Fibroblast of pulmonary artery (primary cell): ENCODE measurements around the gene COX7C.

ENCODE experiments used
- DNase-seq: peaks from one replicate; pipeline ENCODE4 v3.0.0-alpha.2; 2010; ENCODE audit warnings: low read depth
- H3K4me3 ChIP-seq: replicated peaks from 2 replicates; pipeline ENCODE4 v1.5.1; 2011; ENCODE audit warnings: low read depth, mild to moderate bottlenecking, control low read depth, low read length, moderate library complexity
- TF ChIP-seq, protein P1 (sequence below): IDR thresholded peaks from 2 replicates; pipeline ENCODE4 v1.5.1; 2011; ENCODE audit warnings: mild to moderate bottlenecking, control low read depth, low read length, inconsistent platforms; ENCODE audit errors: missing control alignments

Gene COX7C

GRCh38 chr5:86605881-86606280 lies 11.9 kb upstream of the COX7C start:
- TF ChIP-seq, protein P1, sequence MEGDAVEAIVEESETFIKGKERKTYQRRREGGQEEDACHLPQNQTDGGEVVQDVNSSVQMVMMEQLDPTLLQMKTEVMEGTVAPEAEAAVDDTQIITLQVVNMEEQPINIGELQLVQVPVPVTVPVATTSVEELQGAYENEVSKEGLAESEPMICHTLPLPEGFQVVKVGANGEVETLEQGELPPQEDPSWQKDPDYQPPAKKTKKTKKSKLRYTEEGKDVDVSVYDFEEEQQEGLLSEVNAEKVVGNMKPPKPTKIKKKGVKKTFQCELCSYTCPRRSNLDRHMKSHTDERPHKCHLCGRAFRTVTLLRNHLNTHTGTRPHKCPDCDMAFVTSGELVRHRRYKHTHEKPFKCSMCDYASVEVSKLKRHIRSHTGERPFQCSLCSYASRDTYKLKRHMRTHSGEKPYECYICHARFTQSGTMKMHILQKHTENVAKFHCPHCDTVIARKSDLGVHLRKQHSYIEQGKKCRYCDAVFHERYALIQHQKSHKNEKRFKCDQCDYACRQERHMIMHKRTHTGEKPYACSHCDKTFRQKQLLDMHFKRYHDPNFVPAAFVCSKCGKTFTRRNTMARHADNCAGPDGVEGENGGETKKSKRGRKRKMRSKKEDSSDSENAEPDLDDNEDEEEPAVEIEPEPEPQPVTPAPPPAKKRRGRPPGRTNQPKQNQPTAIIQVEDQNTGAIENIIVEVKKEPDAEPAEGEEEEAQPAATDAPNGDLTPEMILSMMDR: no peak
- DNase-seq: no peak
- H3K4me3 ChIP-seq: no peak overlapping the region

DNA sequence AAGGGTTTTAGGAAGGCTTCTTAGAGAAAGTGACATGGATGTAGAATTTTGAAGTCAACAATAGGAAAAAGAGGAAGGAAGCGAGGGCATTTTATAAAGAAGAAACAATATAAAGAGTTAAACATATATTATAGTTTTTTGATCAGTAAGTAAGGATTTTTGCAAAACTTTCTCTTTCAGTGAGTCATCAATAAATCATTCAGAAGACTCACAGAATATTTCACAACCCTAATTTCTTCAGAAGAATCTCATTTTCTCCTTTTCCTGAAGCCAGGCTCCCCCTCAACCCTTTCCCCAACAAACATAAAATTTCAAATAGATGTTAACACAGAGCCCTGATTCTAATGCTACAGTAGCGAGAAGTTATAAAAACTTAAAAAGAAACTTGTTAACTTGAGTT lies 4.3 kb upstream of the COX7C start:
- no peak for DNase-seq
- TF ChIP-seq, protein P1: no peak
- H3K4me3 ChIP-seq: no peak overlapping the region

DNA sequence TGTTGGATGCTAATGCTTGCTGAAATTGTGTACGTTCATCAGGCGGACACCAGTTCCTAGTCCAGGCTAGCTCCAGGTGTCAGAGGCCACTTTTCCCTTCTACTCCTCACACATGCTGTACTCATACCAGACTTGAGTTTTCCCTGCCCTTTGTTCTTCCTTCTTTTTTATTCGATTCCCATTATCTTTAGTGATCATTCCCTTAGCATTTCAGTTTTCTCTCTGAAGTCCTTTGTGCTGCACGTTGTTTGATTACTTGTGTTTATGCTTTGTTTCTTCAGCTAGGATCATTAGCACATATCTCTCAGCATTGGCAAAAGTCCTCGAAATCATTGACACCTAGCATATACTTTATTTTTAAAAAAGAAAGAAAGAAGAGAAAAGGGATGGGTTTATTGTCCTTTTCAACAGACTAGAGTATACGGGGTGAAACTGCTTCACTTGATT lies 409 bp upstream of the COX7C start:
- TF ChIP-seq, protein P1: no peak

DNA sequence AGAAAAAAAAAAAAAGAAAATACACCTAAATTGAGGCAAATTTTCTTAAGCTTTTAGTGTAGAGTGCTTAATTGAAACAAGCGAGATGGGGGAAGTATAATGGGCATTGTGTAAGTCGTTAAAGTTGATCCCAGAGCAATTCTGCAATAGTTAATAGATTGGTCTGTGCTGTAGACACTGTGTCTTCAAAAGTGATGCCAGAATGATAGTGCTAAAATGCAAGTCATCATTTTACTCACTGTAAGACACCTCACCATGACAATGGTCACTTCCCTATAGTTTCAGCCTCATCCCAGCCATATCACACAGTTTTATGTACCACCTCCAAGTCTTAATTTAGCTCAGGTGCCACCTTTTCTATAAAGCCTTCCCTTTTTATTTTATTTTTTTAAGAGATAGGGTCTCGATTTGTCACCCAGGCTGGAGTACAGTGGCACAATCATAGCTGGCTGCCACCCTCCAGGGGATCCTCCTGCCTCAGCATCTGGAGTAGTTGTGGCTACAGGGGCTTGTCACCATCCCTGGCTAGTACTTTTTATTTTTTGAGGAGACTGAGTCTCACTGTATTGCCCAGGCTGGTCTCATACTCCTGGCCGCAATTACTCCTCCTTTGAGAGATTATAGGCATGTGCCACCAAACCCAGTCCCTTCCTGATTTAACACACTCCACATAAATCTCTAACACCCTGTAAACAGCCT lies 6.2 kb downstream of the COX7C start:
- no peak overlapping the region for H3K4me3 ChIP-seq
- TF ChIP-seq, protein P1: no peak
- DNase-seq: no peak

More for the DNA sequence above, 409 bp upstream of the COX7C start:
- DNase-seq: no peak
- H3K4me3 ChIP-seq: no peak overlapping the region

GRCh38 chr5:86625148-86625547 lies 7.4 kb downstream of the COX7C start:
- TF ChIP-seq, protein P1: no peak
- DNase-seq: no peak
- no peak overlapping the region for H3K4me3 ChIP-seq

- TF ChIP-seq, protein P1: no peak
- DNase-seq: no peak
- no peak overlapping the region for H3K4me3 ChIP-seq
Observed at GRCh38 chr5:86626149-86626548, 8.4 kb downstream of the COX7C start.

DNA sequence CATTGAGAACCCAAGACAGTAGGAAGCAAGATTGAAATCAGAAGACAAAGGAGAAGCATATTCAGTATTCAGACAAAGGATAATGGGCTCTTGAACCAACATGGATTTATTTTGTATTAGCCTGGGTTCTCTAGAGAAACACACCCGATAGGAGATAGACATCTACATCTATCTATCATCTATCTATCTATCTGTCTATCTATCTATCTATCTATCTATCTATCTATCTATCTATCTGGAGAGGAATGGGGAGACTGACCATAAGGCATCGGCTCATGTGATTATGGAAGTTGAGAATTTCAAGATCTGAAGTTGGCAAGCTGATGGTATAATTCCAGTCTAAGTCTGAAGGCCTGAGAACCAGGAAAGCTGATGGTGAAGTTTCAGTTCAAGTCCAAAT lies 13.4 kb downstream of the COX7C start:
- no peak for DNase-seq
- TF ChIP-seq, protein P1: no peak
- no peak overlapping the region for H3K4me3 ChIP-seq
